GM23248 (cell line): ENCODE measurements around the gene CRISPLD2. TPM values are rescaled to one million over a fixed set of nuclear protein-coding genes. Genes with fewer than 3 reads are reported as not detected.

Experiments
- DNase-seq: peaks from one replicate; pipeline ENCODE4 v3.0.0-alpha.2; 2015
- H2AFZ ChIP-seq: fragments of 200-600 bp; sonication (generic); 2 replicates; pipeline ENCODE4 v1.6.1; 2016; ENCODE audit warnings: antibody characterized with exemption
- H3F3A ChIP-seq: fragments of 200-600 bp; sonication (generic); 2 replicates; pipeline ENCODE4 v1.6.1; 2016; ENCODE audit warnings: mild to moderate bottlenecking, antibody characterized with exemption, mixed run types; ENCODE audit not compliant: insufficient read depth
- H3K27ac ChIP-seq: fragments of 200-600 bp; sonication (generic); 2 replicates; pipeline ENCODE4 v1.5.1; 2016; ENCODE audit warnings: mild to moderate bottlenecking
- H3K27me3 ChIP-seq: fragments of 200-600 bp; sonication (generic); replicated peaks from 2 replicates; pipeline ENCODE4 v1.6.1; 2016; ENCODE audit warnings: mild to moderate bottlenecking; ENCODE audit not compliant: insufficient read depth
- H3K36me3 ChIP-seq: fragments of 200-600 bp; sonication (generic); 2 replicates; pipeline ENCODE4 v1.6.1; 2016; ENCODE audit warnings: low read depth, mild to moderate bottlenecking
- H3K4me1 ChIP-seq: fragments of 200-600 bp; sonication (generic); 2 replicates; pipeline ENCODE4 v1.6.1; 2016; ENCODE audit warnings: mild to moderate bottlenecking; ENCODE audit not compliant: insufficient read depth
- H3K4me2 ChIP-seq: fragments of 200-600 bp; sonication (generic); one replicate; pipeline ENCODE4 v1.6.1; 2016; ENCODE audit warnings: mild to moderate bottlenecking; ENCODE audit not compliant: unreplicated experiment
- H3K4me3 ChIP-seq: fragments of 200-600 bp; sonication (generic); 2 replicates; pipeline ENCODE4 v1.5.1; 2016; ENCODE audit warnings: mild to moderate bottlenecking
- H3K79me2 ChIP-seq: fragments of 200-600 bp; sonication (generic); 2 replicates; pipeline ENCODE4 v1.6.1; 2016; ENCODE audit warnings: mild to moderate bottlenecking; ENCODE audit not compliant: insufficient read depth
- H3K9ac ChIP-seq: fragments of 200-600 bp; sonication (generic); 2 replicates; pipeline ENCODE4 v1.6.1; 2016; ENCODE audit warnings: mild to moderate bottlenecking
- H3K9me2 ChIP-seq: fragments of 200-600 bp; sonication (generic); 2 replicates; pipeline ENCODE4 v1.6.1; 2016; ENCODE audit warnings: mixed run types, mild to moderate bottlenecking, moderate library complexity; ENCODE audit not compliant: insufficient read depth
- H3K9me3 ChIP-seq: fragments of 200-600 bp; sonication (generic); one replicate; pipeline ENCODE4 v1.6.1; 2017; ENCODE audit warnings: low read depth
- H4K20me1 ChIP-seq: fragments of 200-600 bp; sonication (generic); 2 replicates; pipeline ENCODE4 v1.6.0; 2016; ENCODE audit not compliant: insufficient read depth
- EZH2 ChIP-seq: fragments of 200-600 bp; sonication (generic); IDR thresholded peaks from 2 replicates; pipeline ENCODE4 v1.6.1; 2018; ENCODE audit warnings: antibody characterized with exemption, mild to moderate bottlenecking; ENCODE audit not compliant: insufficient read depth, poor library complexity, severe bottlenecking
- EZH2phosphoT487 ChIP-seq: fragments of 200-600 bp; sonication (generic); IDR thresholded peaks from 2 replicates; pipeline ENCODE4 v1.6.1; 2018; ENCODE audit warnings: antibody characterized with exemption, moderate library complexity, mild to moderate bottlenecking, low read depth; ENCODE audit not compliant: insufficient read depth
- WGBS, 2 experiments: methylation state at CpG; one replicate each; pipeline ENCODE4 v1.1.6; 2015 to 2017; ENCODE audit warnings: low lambda C conversion rate in 2 of 2, low coverage in 1 of 2; ENCODE audit errors: missing lambda C conversion rate in 2 of 2; 5-methylcytosine and 5-hydroxymethylcytosine counted together
- in situ Hi-C: fragments of 300-500 bp; cut with MboI; formaldehyde crosslinking; loops from 2 replicates; pipeline ENCODE4 v1.15.0; 2020
- polyA plus RNA-seq: library from polyadenylated mRNA; unstranded; fragments of >200 nt; fragmentation: Nextera tagmentation; extraction: Ambion mirVana; gene quantifications from 2 replicates; pipeline ENCODE4 v1.2.1, GENCODE V29; 2016
- total RNA-seq: library from RNA; depleted of rRNA; stranded (reverse); fragments of >200 nt; shearing (Covaris generic); gene quantifications from 2 replicates; pipeline ENCODE4 v1.2.3, GENCODE V29; 2014

Gene CRISPLD2
- total and polyA plus RNA-seq, 2 experiments from 2014 or later: 21.5 to 36.3 TPM

DNA sequence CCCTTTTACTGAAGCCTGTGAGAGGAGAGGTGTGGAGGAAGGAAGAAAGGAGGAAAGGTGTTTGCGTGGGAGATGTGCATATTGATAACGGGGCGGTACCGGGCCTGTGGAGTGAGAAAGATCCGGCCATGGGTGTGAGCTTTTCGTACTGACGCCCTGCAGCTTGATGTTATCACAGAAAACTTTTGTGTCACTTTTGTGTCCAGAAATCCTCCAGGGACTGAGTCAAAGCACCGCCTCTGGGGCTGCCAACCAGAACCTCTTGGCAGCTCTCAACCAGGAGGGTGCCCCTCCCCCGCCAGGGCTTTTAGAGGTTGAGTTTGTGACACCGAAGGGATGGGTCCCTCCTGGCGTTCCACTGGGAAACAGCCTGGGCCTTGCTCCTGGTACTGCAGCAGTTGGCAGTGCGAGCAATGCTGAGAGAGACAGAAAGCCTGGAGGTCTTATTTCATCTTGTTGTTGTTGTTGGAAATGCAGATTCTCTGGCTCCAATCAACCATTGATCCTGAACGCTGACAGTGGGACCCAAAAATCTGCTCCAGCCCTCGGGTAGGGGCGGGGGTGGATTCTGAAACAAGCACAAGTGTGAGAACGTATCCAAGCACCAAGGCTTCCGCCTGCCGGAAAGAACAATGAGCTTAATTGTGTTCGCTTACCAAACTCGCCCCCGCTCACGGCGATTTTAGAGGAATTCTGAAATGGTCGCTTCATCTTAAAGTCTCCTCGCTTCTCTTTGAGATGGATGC lies 65.0 kb downstream of the CRISPLD2 start:
- peaks cover 25% of the 10 kb centered on the region for H3K4me1 ChIP-seq
- H2AFZ ChIP-seq: no peak overlapping the region
- H3K4me2 ChIP-seq: no peak overlapping the region
- H3K9me3 ChIP-seq: no peaks in the 10 kb centered on the region
- H3K9ac ChIP-seq: no peak overlapping the region
- no peak overlapping the region for H3K4me3 ChIP-seq
- no peak for TF ChIP-seq EZH2
- TF ChIP-seq EZH2phosphoT487: no peak
- 95 to 96% methylated on average over 25 of the region's 25 CpGs for WGBS, 2 experiments
- no peak for DNase-seq
- no peaks in the 10 kb centered on the region for H3K36me3 ChIP-seq
- H4K20me1 ChIP-seq: no peaks in the 10 kb centered on the region
- H3K9me2 ChIP-seq: no peaks in the 10 kb centered on the region
- no peaks in the 10 kb centered on the region for H3K27me3 ChIP-seq
- H3F3A ChIP-seq: peaks cover 26% of the 10 kb centered on the region
- in situ Hi-C loops: no loop called here
- no peak overlapping the region for H3K27ac ChIP-seq
- no peaks in the 10 kb centered on the region for H3K79me2 ChIP-seq

- Histone ChIP-seq H3K9me3 (no peaks in the 10 kb centered on the region), H3K9ac (no peak overlapping the region), H3K9me2 (no peaks in the 10 kb centered on the region), H3K4me1 (peaks cover 25% of the 10 kb centered on the region), H2AFZ (no peak overlapping the region), H3K27ac (no peak overlapping the region), H3F3A (peaks cover 20% of the 10 kb centered on the region), H3K27me3 (no peaks in the 10 kb centered on the region), H3K4me3 (no peak overlapping the region), H4K20me1 (no peaks in the 10 kb centered on the region), H3K79me2 (no peaks in the 10 kb centered on the region), H3K4me2 (no peak overlapping the region), H3K36me3 (no peaks in the 10 kb centered on the region)
- DNase-seq: no peak
- TF ChIP-seq EZH2phosphoT487 (no peak), EZH2 (no peak)
- WGBS, 2 experiments: 97 to 99% methylated on average over 9 of the region's 9 CpGs
- in situ Hi-C loops: no loop called here
Measured at GRCh38 chr16:84885342-84885910, 65.6 kb downstream of the CRISPLD2 start.

DNA sequence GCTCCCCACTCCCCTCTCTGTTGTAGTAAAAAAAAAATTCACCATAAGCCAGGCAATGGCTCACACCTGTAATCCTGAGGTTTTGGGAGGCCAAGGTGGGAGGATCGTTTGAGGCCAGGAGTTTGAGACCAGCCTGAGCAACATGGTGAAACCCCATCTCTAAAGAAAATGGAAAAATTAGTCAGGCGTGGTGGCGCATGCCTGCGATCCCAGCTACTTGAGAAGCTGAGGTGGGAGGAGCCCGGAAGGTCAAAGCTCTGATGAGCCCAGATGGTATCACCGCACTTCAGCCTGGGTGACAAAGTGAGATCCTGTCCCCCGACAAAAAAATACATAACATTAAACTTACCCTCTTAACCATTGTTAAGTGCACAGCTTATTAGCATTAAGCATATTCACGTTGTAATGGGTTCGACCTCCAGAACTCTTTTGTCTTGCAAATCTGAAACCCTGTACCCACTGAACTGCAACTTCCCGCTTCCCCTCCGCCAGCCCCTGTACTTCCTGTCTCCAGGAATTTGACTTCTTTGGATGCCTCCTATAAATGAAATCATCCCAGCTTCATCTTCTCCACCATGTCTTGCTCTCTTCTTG lies 66.8 kb downstream of the CRISPLD2 start:
- Histone ChIP-seq H3K27ac (no peak overlapping the region), H3K4me3 (no peak overlapping the region), H3K79me2 (no peaks in the 10 kb centered on the region), H3K9me2 (no peaks in the 10 kb centered on the region), H3K9ac (no peak overlapping the region), H3K4me1 (peaks cover 23% of the 10 kb centered on the region), H4K20me1 (no peaks in the 10 kb centered on the region), H3F3A (peaks cover 11% of the 10 kb centered on the region), H3K4me2 (no peak overlapping the region), H3K27me3 (no peaks in the 10 kb centered on the region), H2AFZ (no peak overlapping the region), H3K9me3 (no peaks in the 10 kb centered on the region), H3K36me3 (no peaks in the 10 kb centered on the region)
- WGBS, 2 experiments: 98% methylated on average over 11 of the region's 11 CpGs
- no peak for DNase-seq
- in situ Hi-C loops: no loop called here
- TF ChIP-seq EZH2: no peak
- no peak for TF ChIP-seq EZH2phosphoT487

DNA sequence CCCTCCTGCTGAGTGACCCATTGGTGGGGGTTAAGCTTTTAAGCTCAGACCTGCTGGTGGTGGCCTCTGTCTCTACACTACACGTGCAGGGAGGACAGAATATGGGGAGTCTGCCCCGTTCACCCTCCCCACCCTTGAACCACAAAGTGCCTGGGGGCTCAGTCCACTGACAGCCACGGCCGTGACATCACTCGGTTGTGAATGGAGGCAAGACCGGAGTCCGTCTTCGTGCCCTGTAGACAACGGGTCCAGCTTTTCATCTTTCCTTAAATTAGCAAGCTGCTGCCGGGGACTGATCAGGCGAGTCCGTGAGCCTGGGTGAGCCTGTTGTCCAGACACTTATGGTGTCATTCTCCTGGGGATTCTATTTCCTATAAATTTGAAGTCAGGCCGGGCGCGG lies 67.4 kb downstream of the CRISPLD2 start:
- 93 to 94% methylated on average over 15 of the region's 15 CpGs for WGBS, 2 experiments
- Histone ChIP-seq H3K9ac (no peak overlapping the region), H3K9me2 (no peaks in the 10 kb centered on the region), H3K27me3 (no peaks in the 10 kb centered on the region), H3K9me3 (no peaks in the 10 kb centered on the region), H2AFZ (no peak overlapping the region), H3K4me1 (peaks cover 18% of the 10 kb centered on the region), H3K4me2 (no peak overlapping the region), H3F3A (peaks cover 7% of the 10 kb centered on the region), H3K4me3 (no peak overlapping the region), H3K36me3 (no peaks in the 10 kb centered on the region), H4K20me1 (no peaks in the 10 kb centered on the region), H3K27ac (no peak overlapping the region), H3K79me2 (no peaks in the 10 kb centered on the region)
- DNase-seq: no peak
- in situ Hi-C loops: no loop called here
- TF ChIP-seq EZH2 (no peak), EZH2phosphoT487 (no peak)
